ENCODE data around the gene MAPK10. TPM values are rescaled to one million over a fixed set of nuclear protein-coding genes. Genes with fewer than 3 reads are reported as not detected.

Gene MAPK10
- total RNA-seq, 1 experiment from 2014 or later, result 0.79 TPM

GRCh38 chr4:86001591-86001990, 358.3 kb downstream of the MAPK10 start:
- H3K4me3 Mint-ChIP-seq (ENCODE audit: unreplicated experiment), result no peak overlapping the region
- no peak for TF ChIP-seq CTCF (IDR thresholded peaks at IDR 0.05; ENCODE audit: insufficient read depth in 1 of 2, low read depth in 1 of 2, low read length in 1 of 2, severe bottlenecking in 1 of 2, unreplicated experiment in 1 of 2)
- no peak overlapping the region for H3K4me3 ChIP-seq (ENCODE audit: low read depth, low read length)
- H3K36me3 Mint-ChIP-seq (ENCODE audit: insufficient read depth, unreplicated experiment), result no peaks in the 10 kb centered on the region
- intact Hi-C loops (cut with micrococcal nuclease; ENCODE audit: unreplicated experiment), result no loop called here
- H3K4me1 ChIP-seq, result no peaks in the 10 kb centered on the region
- H3K9me3 Mint-ChIP-seq (ENCODE audit: unreplicated experiment), result no peaks in the 10 kb centered on the region
- H3K27me3 ChIP-seq (replicated peaks; ENCODE audit: control insufficient read depth, insufficient read depth, low read length), result no peaks in the 10 kb centered on the region
- H3K4me1 Mint-ChIP-seq (ENCODE audit: low read depth, unreplicated experiment), result no peaks in the 10 kb centered on the region
- no peak overlapping the region for H3K27ac Mint-ChIP-seq (ENCODE audit: unreplicated experiment)
- BruUV-seq (replicated peaks), result no TSS peak
- ChIA-PET POLR2A (no interaction called here), CTCF (no interaction called here)
- peaks cover 8% of the 10 kb centered on the region for H3K27me3 Mint-ChIP-seq (ENCODE audit: insufficient read depth, unreplicated experiment)
- no peaks in the 10 kb centered on the region for H3K9me3 ChIP-seq
- H3K36me3 ChIP-seq (ENCODE audit: control insufficient read depth, insufficient read depth, low read length), result no peaks in the 10 kb centered on the region
- DNase-seq, result no peak

- Histone ChIP-seq H3K9me3 (no peaks in the 10 kb centered on the region), H3K27me3 (replicated peaks; ENCODE audit: control insufficient read depth, insufficient read depth, low read length) (no peaks in the 10 kb centered on the region), H3K4me3 (ENCODE audit: low read depth, low read length) (no peak overlapping the region), H3K36me3 (ENCODE audit: control insufficient read depth, insufficient read depth, low read length) (no peaks in the 10 kb centered on the region), H3K4me1 (no peaks in the 10 kb centered on the region)
- no peak overlapping the region for H3K27ac Mint-ChIP-seq (ENCODE audit: unreplicated experiment)
- POLR2A ChIA-PET, result no interaction called here
- no peaks in the 10 kb centered on the region for H3K36me3 Mint-ChIP-seq (ENCODE audit: insufficient read depth, unreplicated experiment)
- DNase-seq, result no peak
- CTCF ChIA-PET, result no interaction called here
- intact Hi-C loops (cut with micrococcal nuclease; ENCODE audit: unreplicated experiment), result no loop called here
- no peaks in the 10 kb centered on the region for H3K9me3 Mint-ChIP-seq (ENCODE audit: unreplicated experiment)
- no TSS peak for BruUV-seq (replicated peaks)
- no peak overlapping the region for H3K4me3 Mint-ChIP-seq (ENCODE audit: unreplicated experiment)
- no peak for TF ChIP-seq CTCF (IDR thresholded peaks at IDR 0.05; ENCODE audit: insufficient read depth in 1 of 2, low read depth in 1 of 2, low read length in 1 of 2, severe bottlenecking in 1 of 2, unreplicated experiment in 1 of 2)
- H3K4me1 Mint-ChIP-seq (ENCODE audit: low read depth, unreplicated experiment), result no peaks in the 10 kb centered on the region
- H3K27me3 Mint-ChIP-seq (ENCODE audit: insufficient read depth, unreplicated experiment), result no peaks in the 10 kb centered on the region
These were observed 364.5 kb downstream of the MAPK10 start for GRCh38 chr4:85995361-85995760.

- Histone ChIP-seq H3K27me3 (replicated peaks; ENCODE audit: control insufficient read depth, insufficient read depth, low read length) (no peaks in the 10 kb centered on the region), H3K4me1 (no peaks in the 10 kb centered on the region), H3K9me3 (no peaks in the 10 kb centered on the region), H3K4me3 (ENCODE audit: low read depth, low read length) (no peak overlapping the region), H3K36me3 (ENCODE audit: control insufficient read depth, insufficient read depth, low read length) (no peaks in the 10 kb centered on the region)
- POLR2A ChIA-PET, result no interaction called here
- no peaks in the 10 kb centered on the region for H3K27me3 Mint-ChIP-seq (ENCODE audit: insufficient read depth, unreplicated experiment)
- H3K9me3 Mint-ChIP-seq (ENCODE audit: unreplicated experiment), result no peaks in the 10 kb centered on the region
- CTCF ChIA-PET, result no interaction called here
- H3K27ac Mint-ChIP-seq (ENCODE audit: unreplicated experiment), result no peak overlapping the region
- no peak for TF ChIP-seq CTCF (IDR thresholded peaks at IDR 0.05; ENCODE audit: insufficient read depth in 1 of 2, low read depth in 1 of 2, low read length in 1 of 2, severe bottlenecking in 1 of 2, unreplicated experiment in 1 of 2)
- DNase-seq, result no peak
- no TSS peak for BruUV-seq (replicated peaks)
- H3K4me1 Mint-ChIP-seq (ENCODE audit: low read depth, unreplicated experiment), result no peaks in the 10 kb centered on the region
- intact Hi-C loops (cut with micrococcal nuclease; ENCODE audit: unreplicated experiment), result no loop called here
- H3K36me3 Mint-ChIP-seq (ENCODE audit: insufficient read depth, unreplicated experiment), result no peaks in the 10 kb centered on the region
- H3K4me3 Mint-ChIP-seq (ENCODE audit: unreplicated experiment), result no peak overlapping the region
These were observed 365.3 kb downstream of the MAPK10 start for GRCh38 chr4:85994576-85994975.
